Body of pancreas (tissue), 4 donors: Measurements from ENCODE around the gene RABGGTB. TPM values are rescaled to one million over a fixed set of nuclear protein-coding genes. Genes with fewer than 3 reads are reported as not detected.

Experiments used
- ATAC-seq: fragments of 150-250 bp; one replicate; pipeline ENCODE4 v1.9.1; 2016
- DNase-seq, 4 donors: peaks; one replicate each; pipeline ENCODE4 v3.0.0-alpha.2; 2019
- H3K27ac ChIP-seq, 4 donors: fragments of 200-600 bp; sonication (generic); 1 replicate in 3 of 4; 2 replicates in 1 of 4; pipeline versions ENCODE4 v1.5.1 to v1.6.1; 2016 to 2019; ENCODE audit warnings: mild to moderate bottlenecking in 1 of 4, mixed read lengths in 1 of 4, moderate library complexity in 1 of 4
- H3K27me3 ChIP-seq, 2 donors: fragments of 200-600 bp; sonication (generic); one replicate each; pipeline ENCODE4 v1.6.0; 2016; ENCODE audit warnings: mild to moderate bottlenecking in 1 of 2
- H3K36me3 ChIP-seq, 2 donors: fragments of 200-600 bp; sonication (generic); replicated peaks in 1 of 2; 2 replicates each; pipeline ENCODE4 v1.5.1; 2016; ENCODE audit warnings: low read depth in 2 of 2; ENCODE audit not compliant: insufficient read depth in 1 of 2
- H3K4me1 ChIP-seq: fragments of 200-600 bp; sonication (generic); one replicate; pipeline ENCODE4 v1.6.0; 2016
- H3K4me3 ChIP-seq, 2 donors: fragments of 200-600 bp; sonication (generic); 1 replicate in 1 of 2; 2 replicates in 1 of 2; pipeline ENCODE4 v1.5.1; 2016 to 2019
- H3K9me3 ChIP-seq, 3 donors: fragments of 200-600 bp; sonication (generic); 1 replicate in 2 of 3; 2 replicates in 1 of 3; pipeline ENCODE4 v1.5.1; 2016
- POLR2A ChIP-seq, 3 donors: fragments of 450-650 bp; IDR thresholded peaks; one replicate each; pipeline ENCODE4 v1.6.1; 2016; ENCODE audit warnings: antibody characterized with exemption in 3 of 3, mild to moderate bottlenecking in 2 of 3
- intact Hi-C: fragments of 100-400 bp; cut with DNase I; formaldehyde crosslinking; loops from one replicate; pipeline ENCODE4 v1.15.1; 2023
- small RNA-seq: library from RNA; depleted of rRNA; stranded (forward); fragments of <200 nt; gene quantifications from one replicate; pipeline ENCODE3, GENCODE V24; 2016
- total RNA-seq, 2 donors: library from RNA; depleted of rRNA; stranded (reverse); fragments of >200 nt; gene quantifications; one replicate each; pipeline ENCODE4 v1.1.0, GENCODE V29; 2016
- TF ChIP-seq, protein P1 (sequence below), 7 experiments: fragments of 450-650 bp in 4 of 7; fragments of 200-600 bp in 3 of 7; sonication (generic) in 3 of 7; IDR thresholded peaks; one replicate each; pipeline ENCODE4 v1.5.1; 2016 to 2019; ENCODE audit warnings: antibody characterized with exemption in 7 of 7

RABGGTB gene
- total RNA-seq, 2 donors from 2014 or later = 50.6 to 53.7 TPM

DNA sequence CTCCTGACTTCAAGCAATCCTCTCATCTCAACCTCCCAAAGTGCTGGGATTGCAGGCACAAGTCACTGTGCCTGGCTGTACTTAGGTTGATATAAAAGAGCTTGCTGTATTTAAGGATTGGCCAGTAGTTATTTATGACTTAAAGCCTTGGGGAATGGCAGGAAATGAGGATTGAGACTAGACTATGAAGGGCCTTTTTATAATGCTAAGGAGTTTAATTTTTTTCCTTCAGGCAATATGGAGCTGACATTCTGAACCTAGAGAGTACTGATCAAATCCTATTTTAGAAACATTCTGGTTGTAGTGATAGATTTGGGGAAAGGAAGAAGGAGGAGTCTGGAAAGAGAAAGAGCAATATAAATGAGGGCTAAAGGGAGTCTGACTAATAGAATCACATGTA lies 55.4 kb downstream of the RABGGTB start:
- no peak overlapping the region for H3K27ac ChIP-seq
- H3K4me1 ChIP-seq = no peaks in the 10 kb centered on the region
- DNase-seq = no peak
- no peak for TF ChIP-seq POLR2A (IDR thresholded peaks at IDR 0.05)
- TF ChIP-seq, protein P1, sequence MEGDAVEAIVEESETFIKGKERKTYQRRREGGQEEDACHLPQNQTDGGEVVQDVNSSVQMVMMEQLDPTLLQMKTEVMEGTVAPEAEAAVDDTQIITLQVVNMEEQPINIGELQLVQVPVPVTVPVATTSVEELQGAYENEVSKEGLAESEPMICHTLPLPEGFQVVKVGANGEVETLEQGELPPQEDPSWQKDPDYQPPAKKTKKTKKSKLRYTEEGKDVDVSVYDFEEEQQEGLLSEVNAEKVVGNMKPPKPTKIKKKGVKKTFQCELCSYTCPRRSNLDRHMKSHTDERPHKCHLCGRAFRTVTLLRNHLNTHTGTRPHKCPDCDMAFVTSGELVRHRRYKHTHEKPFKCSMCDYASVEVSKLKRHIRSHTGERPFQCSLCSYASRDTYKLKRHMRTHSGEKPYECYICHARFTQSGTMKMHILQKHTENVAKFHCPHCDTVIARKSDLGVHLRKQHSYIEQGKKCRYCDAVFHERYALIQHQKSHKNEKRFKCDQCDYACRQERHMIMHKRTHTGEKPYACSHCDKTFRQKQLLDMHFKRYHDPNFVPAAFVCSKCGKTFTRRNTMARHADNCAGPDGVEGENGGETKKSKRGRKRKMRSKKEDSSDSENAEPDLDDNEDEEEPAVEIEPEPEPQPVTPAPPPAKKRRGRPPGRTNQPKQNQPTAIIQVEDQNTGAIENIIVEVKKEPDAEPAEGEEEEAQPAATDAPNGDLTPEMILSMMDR (IDR thresholded peaks at IDR 0.05) = no peak
- no peak for ATAC-seq
- no peaks in the 10 kb centered on the region for H3K36me3 ChIP-seq
- no peaks in the 10 kb centered on the region for H3K27me3 ChIP-seq
- H3K9me3 ChIP-seq = no peaks in the 10 kb centered on the region
- intact Hi-C loops = no loop called here
- H3K4me3 ChIP-seq = no peak overlapping the region

Small RNA genes lying within 50 kb of the gene (small RNA-seq; reads per million reads assigned to genes)
- gene SNORD45A = not detected
- not detected for gene SNORD45B
- not detected for gene SNORD45C

Other genes with a start within 250 kb of the RABGGTB start
- 1 to 10 TPM; 3.6 to 5.4 TPM for gene SLC44A5, start 175.1 kb upstream of the RABGGTB start, total RNA-seq
- gene ACADM, start 61.5 kb upstream of the RABGGTB start, total RNA-seq = 10 to 100 TPM; 38.1 to 38.2 TPM
- gene MSH4, start 10.6 kb downstream of the RABGGTB start, total RNA-seq = not detected
- gene ASB17, start 146.1 kb downstream of the RABGGTB start, total RNA-seq = not detected